ENCODE data around the gene CTSV. TPM values are rescaled to one million over a fixed set of nuclear protein-coding genes. Genes with fewer than 3 reads are reported as not detected.
"Not testable (repeated sequence)": the region's sequence is repeated elsewhere in the genome, so short reads cannot be mapped to it uniquely, and the experiment has no call there.

The CTSV gene
- total RNA-seq, 1 experiment from 2014 or later, result 82.2 TPM

DNA sequence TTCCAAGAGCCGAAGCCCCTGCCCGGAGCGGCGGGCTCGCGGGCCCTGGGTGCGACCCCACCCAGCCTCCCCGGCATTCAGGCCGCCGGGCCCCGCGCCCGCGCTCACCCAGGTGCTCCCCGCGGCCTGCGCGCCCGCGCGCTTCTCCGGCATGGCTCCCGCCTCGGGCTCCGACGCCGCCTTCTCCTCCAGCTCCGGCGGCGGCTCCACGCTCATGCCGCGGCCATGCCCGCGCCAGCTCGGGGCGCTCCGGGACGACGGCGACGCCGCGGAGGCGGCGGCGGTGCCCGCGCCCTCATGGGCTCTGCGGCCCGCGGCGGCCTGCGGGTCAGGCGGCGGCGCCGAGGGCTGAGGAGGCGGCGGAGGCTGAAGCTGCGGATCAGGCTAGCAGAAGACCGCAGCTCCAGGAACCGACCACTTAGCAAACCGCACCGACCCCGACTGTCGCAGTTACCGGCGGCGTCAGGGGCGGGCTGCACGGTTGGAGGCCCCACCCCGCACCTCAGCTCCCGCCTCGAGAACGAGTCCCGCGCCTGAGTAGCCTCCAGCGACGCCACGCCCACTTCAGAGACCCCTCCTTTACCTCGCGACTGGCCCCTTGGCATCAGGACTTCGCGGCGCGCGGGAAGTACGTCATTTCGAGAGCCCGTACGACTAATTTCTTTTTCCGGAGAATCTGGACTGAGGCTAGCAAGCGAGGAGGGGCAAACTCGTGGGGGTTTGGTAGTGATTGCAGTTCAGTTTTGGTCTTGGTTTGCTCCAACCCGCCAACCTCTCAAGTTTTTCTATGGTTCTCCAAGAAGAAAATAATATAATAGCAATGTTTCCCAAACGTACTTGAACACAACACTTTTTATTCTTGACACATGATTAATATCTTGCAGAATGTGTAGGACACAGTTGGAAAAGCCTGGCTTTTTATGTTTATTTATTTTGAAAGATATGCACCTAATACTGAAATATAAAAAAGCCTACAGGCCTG lies 25.5 kb downstream of the CTSV start:
- H3K4ac ChIP-seq (ENCODE audit: low read depth, low read length); H4K20me1 ChIP-seq (ENCODE audit: control insufficient read depth, insufficient read depth, insufficient read length); H3K27me3 ChIP-seq (ENCODE audit: insufficient read depth, low read length); H3K56ac ChIP-seq (ENCODE audit: insufficient read length, low read depth, low read length); H4K5ac ChIP-seq (ENCODE audit: insufficient read length, low read depth, low read length); H3K4me1 Mint-ChIP-seq; H2BK12ac ChIP-seq (ENCODE audit: insufficient read length, low read depth, low read length); H2BK15ac ChIP-seq (ENCODE audit: low read depth, low read length); H3K14ac ChIP-seq (ENCODE audit: insufficient read depth, low read length); H3K9me3 ChIP-seq (ENCODE audit: control insufficient read depth, low read depth, low read length); H3K23me2 ChIP-seq (ENCODE audit: insufficient read length, low read depth, low read length, poor library complexity, severe bottlenecking); H3K79me1 ChIP-seq (ENCODE audit: insufficient read depth, low read depth, low read length, poor library complexity, severe bottlenecking); H3K23ac ChIP-seq (ENCODE audit: insufficient read length, low read depth, low read length); H3K4me1 ChIP-seq (ENCODE audit: insufficient read depth, low read length); H3K79me2 ChIP-seq (ENCODE audit: insufficient read depth, low read length); H2AK5ac ChIP-seq (ENCODE audit: insufficient read length, low read length); H2BK20ac ChIP-seq (ENCODE audit: low read depth, low read length, poor library complexity, severe bottlenecking); H4K8ac ChIP-seq (replicated peaks; ENCODE audit: insufficient read length, low read depth, low read length); H3K36me3 Mint-ChIP-seq (ENCODE audit: insufficient read depth in 1 of 3, low read depth in 3 of 3); H2BK120ac ChIP-seq (ENCODE audit: low read depth, low read length, poor library complexity, severe bottlenecking); H3K18ac ChIP-seq (ENCODE audit: insufficient read length, low read depth, low read length); H3K27ac ChIP-seq (ENCODE audit: insufficient read length, low read depth, low read length); H2AFZ ChIP-seq (ENCODE audit: low read length); H2BK5ac ChIP-seq (ENCODE audit: insufficient read length, low read length); H3K9me3 Mint-ChIP-seq; H3T11ph ChIP-seq (ENCODE audit: low read length); H4K91ac ChIP-seq (ENCODE audit: insufficient read length, low read depth, low read length): not testable (repeated sequence)
- peak overlapping the region; percentile 86 to 94 for H3K4me3 Mint-ChIP-seq
- peak; percentile 80 for DNase-seq
- Histone ChIP-seq H3K4me2 (ENCODE audit: insufficient read depth, insufficient read length, low read length) (peak overlapping the region; percentile 36), H3K9ac (ENCODE audit: extremely low read depth, insufficient read length, low read length) (peak overlapping the region; percentile 2)
- H3K27ac Mint-ChIP-seq, result peak overlapping the region; percentile 83 to 89 (median 85); a peak in 6 of 7 replicates
- peaks cover 21% of the 10 kb centered on the region for H3K27me3 Mint-ChIP-seq (ENCODE audit: low read depth)
- no CpG with 5 or more reads among the region's 97 CpGs for WGBS (ENCODE audit: extremely low coverage, insufficient read length, low lambda C conversion rate)

- H3K18ac ChIP-seq (ENCODE audit: insufficient read length, low read depth, low read length); H2BK12ac ChIP-seq (ENCODE audit: insufficient read length, low read depth, low read length); DNase-seq; H3K14ac ChIP-seq (ENCODE audit: insufficient read depth, low read length); H3K79me2 ChIP-seq (ENCODE audit: insufficient read depth, low read length); H3K27me3 ChIP-seq (ENCODE audit: insufficient read depth, low read length); H4K8ac ChIP-seq (replicated peaks; ENCODE audit: insufficient read length, low read depth, low read length); H2AK5ac ChIP-seq (ENCODE audit: insufficient read length, low read length); H3K4me1 ChIP-seq (ENCODE audit: insufficient read depth, low read length); H3K27ac ChIP-seq (ENCODE audit: insufficient read length, low read depth, low read length); H3K4me1 Mint-ChIP-seq; H4K5ac ChIP-seq (ENCODE audit: insufficient read length, low read depth, low read length); H3K56ac ChIP-seq (ENCODE audit: insufficient read length, low read depth, low read length); H3K9ac ChIP-seq (ENCODE audit: extremely low read depth, insufficient read length, low read length); H2BK15ac ChIP-seq (ENCODE audit: low read depth, low read length); H4K91ac ChIP-seq (ENCODE audit: insufficient read length, low read depth, low read length); H4K20me1 ChIP-seq (ENCODE audit: control insufficient read depth, insufficient read depth, insufficient read length); H3K23me2 ChIP-seq (ENCODE audit: insufficient read length, low read depth, low read length, poor library complexity, severe bottlenecking); H3K9me3 Mint-ChIP-seq; H3K23ac ChIP-seq (ENCODE audit: insufficient read length, low read depth, low read length); H3K36me3 Mint-ChIP-seq (ENCODE audit: insufficient read depth in 1 of 3, low read depth in 3 of 3); H2BK20ac ChIP-seq (ENCODE audit: low read depth, low read length, poor library complexity, severe bottlenecking); H3K79me1 ChIP-seq (ENCODE audit: insufficient read depth, low read depth, low read length, poor library complexity, severe bottlenecking); H2BK5ac ChIP-seq (ENCODE audit: insufficient read length, low read length); H3T11ph ChIP-seq (ENCODE audit: low read length); H2AFZ ChIP-seq (ENCODE audit: low read length); H2BK120ac ChIP-seq (ENCODE audit: low read depth, low read length, poor library complexity, severe bottlenecking); H3K4ac ChIP-seq (ENCODE audit: low read depth, low read length); H3K9me3 ChIP-seq (ENCODE audit: control insufficient read depth, low read depth, low read length): not testable (repeated sequence)
- peak overlapping the region; percentile 86 to 94 for H3K4me3 Mint-ChIP-seq
- H3K4me2 ChIP-seq (ENCODE audit: insufficient read depth, insufficient read length, low read length), result peak overlapping the region; percentile 81
- WGBS (ENCODE audit: extremely low coverage, insufficient read length, low lambda C conversion rate), result no CpG with 5 or more reads among the region's 18 CpGs
- H3K27ac Mint-ChIP-seq, result peak overlapping the region in 2 of 3 experiments; percentile 85 to 91; a peak in 5 of 7 replicates
- H3K27me3 Mint-ChIP-seq (ENCODE audit: low read depth), result peaks cover 16% of the 10 kb centered on the region
These were observed 26.3 kb downstream of the CTSV start for GRCh38 chr9:97012617-97013016.

All from H9 (cell line).